HG03108 (cell line): ENCODE results near the gene ATP8A1.
"Not testable (repeated sequence)": the region's sequence is repeated elsewhere in the genome, so short reads cannot be mapped to it uniquely, and the experiment has no call there.

Source experiments
- ATAC-seq: cut with Tn5 transposase; IDR thresholded peaks from one replicate; pipeline ENCODE4 v1.9.1; 2021; ENCODE audit warnings: moderate library complexity; ENCODE audit not compliant: unreplicated experiment

ATP8A1 gene

GRCh38 chr4:42474406-42474805 lies 182.5 kb downstream of the ATP8A1 start:
- no peak for ATAC-seq

DNA sequence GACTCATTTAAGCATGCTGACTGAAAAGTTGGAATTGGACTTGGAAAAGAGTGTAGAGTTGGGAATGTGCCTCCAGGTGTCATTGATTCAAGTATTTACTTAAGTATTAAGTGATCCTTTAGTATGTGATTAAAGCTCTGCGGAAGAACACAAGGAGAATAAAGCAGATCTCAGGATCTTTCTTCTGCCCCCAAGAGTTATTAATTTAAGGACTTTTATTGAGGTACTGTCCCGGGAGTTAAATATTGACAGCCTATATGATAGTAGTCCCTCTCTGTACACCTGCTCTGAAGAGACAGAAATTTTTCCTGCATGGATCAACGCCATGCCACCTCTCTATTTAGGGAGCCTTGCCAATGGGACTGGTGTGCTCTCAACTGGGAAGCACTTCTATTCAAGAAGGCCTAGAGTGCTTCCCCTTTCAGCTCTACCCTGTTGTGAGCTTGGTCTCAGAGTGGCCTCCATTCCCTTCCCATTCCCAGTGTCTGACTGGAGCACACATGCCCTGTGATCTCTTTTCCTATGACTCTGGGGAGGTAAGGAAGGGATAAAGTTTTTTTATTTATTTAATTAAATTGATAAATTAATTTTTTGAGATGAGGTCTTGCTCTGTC lies 183.7 kb downstream of the ATP8A1 start:
- no peak for ATAC-seq

DNA sequence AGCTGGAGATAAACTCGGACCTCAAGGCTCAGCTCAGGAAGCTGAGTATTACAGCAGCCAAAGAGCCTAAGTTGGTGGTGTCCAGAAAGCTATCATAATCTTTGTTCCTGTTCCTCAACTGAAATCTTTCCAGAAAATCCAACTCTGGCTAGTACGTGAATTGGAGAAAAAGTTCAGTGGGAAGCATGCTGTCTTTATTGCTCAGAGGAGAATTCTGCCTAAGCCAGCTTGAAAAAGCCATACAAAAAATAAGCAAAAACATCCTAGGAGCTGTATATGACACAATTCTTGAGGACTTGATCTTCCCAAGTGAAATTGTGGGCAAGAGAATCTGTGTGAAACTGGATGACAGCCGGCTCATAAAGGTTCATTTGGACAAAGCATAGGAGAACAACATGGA lies 185.0 kb downstream of the ATP8A1 start:
- ATAC-seq, result no peak

DNA sequence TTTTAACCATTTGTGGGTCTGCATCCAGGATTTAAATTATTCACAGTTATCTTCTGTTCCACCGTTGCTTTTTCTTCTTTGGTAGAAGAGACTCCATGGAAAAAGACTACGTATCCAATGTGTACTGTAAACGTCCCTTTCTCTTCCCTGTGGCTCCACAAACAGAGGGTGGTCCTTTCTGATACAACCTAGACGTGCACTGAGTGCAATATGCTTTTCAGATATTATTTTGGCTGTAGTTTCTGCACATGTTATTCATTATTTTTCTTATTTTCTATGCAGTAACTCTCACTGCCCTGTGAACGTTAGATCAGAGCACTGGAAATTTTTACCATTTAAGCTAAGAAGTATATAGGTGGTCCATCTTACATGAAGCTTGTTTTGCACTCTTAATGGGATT lies 186.9 kb downstream of the ATP8A1 start:
- ATAC-seq, result no peak

GRCh38 chr4:42467777-42468176 lies 189.1 kb downstream of the ATP8A1 start:
- ATAC-seq, result not testable (repeated sequence)

- no peak for ATAC-seq
Observed at GRCh38 chr4:42466273-42466844, 190.5 kb downstream of the ATP8A1 start.

DNA sequence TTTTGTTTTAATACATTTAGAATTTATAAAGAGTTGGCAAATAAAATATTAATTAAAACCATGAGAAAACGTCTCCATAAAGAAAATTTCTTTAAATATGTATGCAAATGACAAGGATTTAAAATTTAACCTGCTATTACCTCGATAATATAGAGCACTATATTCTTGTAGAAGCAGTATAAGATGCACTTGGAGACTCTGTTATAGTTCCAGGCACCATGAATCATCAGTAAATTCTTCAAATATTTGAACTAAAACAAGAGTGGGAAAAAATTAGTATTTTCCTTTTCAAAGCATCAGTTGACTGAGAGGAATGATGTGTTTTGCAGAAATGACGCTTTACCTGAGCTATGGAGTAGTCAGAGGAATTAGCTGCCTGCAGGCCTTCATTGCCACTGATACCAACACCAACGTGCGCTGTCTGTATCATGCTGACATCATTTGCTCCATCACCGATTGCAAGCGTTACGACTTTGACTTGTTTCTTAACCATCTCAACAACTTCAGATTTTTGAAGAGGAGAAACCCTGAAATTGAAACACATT lies 192.3 kb downstream of the ATP8A1 start:
- ATAC-seq, result no peak

DNA sequence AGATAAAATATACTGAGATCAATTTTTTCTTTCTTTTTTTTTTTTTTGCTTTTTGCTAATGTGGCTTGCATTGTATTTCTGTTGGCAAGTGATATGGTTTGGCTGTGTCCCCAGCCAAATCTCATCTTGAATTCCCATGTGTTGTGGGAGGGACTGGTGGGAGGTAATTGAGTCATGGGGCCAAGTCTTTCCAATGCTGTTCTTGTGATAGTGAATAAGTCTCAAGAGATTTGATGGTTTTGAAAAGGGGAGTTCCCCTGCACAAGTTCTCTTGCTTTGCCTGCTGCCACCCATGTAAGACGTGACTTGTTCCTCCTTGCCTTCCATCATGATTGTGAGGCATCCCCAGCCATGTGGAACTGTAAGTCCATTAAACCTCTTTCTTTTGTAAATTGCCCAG lies 195.7 kb downstream of the ATP8A1 start:
- ATAC-seq, result not testable (repeated sequence)

GRCh38 chr4:42460043-42460442 lies 196.9 kb downstream of the ATP8A1 start:
- ATAC-seq, result peak; percentile 99

DNA sequence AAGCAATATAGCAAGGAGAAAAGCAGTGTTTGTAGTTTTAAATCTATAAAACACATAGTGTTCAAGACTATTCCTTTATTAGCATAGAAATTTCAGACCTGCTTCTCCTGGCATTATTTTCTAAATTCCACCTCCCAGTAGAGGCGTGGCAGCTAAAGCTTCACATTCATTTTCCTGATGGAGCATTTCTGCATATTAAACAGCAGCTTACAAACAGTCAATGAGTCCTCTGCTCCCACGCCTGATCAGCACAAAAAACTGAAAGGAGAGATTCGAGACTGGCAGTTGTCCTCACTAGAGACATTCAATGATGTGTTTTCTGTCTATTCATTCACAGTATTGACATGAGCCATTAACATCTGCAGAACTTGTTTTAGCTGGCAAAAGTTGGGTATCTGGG lies 198.2 kb downstream of the ATP8A1 start:
- ATAC-seq, result no peak

GRCh38 chr4:42454755-42455420 lies 202.0 kb downstream of the ATP8A1 start:
- no peak for ATAC-seq

GRCh38 chr4:42453612-42454011 lies 203.3 kb downstream of the ATP8A1 start:
- peak; percentile 64 for ATAC-seq

DNA sequence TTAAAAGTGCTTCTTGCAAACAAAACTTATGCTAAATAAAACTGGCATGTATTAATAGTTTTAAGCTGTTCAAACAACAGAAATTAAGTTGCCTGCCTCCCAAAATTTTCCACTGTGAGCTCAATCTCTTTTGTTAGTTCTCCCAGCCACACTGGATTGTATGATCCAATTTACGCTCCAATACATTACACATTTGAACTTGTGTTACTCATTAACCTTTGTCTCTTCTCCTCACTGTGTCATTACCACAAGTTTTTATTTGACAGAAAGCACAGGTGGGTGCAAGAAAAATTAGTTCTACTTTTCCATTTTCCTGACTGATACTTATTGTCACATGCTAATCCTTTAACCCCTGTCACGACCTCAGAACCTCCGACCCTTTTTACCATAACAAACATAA lies 204.1 kb downstream of the ATP8A1 start:
- no peak for ATAC-seq

DNA sequence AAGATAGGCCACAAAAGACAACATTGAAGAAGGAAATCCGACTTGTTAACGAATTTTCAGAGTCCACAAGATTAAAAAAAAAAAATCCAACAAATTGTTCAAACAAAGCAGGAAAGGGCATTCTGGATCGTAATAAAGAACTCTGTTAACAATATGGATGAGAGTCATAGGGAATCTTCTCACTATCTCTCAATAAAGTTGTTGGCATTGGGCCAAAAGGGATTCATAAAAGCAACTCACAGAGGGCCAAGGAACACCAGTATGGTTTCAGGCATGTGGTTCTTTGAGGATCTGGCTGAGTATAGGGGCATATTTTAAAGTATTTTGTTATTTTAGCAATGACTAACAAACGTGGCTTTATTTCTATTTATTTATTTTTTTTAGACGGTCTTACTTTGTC lies 210.1 kb downstream of the ATP8A1 start:
- no peak for ATAC-seq

DNA sequence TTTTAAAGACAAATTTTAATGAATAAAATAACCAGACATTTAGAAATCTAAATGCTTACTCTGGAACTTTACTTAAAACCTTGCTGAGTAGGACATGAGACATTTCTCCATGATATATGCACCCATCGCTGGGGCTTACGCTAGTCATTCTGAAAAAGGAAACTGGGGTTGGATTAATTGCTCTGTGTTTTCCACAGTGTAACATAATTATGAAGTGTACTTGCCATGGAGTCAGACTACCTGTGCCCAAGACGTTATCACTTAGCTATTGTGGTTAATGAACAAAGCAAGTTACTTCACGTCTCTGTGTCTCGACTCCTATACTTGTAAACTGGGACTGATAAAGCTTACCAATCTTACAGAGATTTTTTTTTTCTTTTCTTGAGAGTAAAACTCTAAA lies 211.9 kb downstream of the ATP8A1 start:
- no peak for ATAC-seq

DNA sequence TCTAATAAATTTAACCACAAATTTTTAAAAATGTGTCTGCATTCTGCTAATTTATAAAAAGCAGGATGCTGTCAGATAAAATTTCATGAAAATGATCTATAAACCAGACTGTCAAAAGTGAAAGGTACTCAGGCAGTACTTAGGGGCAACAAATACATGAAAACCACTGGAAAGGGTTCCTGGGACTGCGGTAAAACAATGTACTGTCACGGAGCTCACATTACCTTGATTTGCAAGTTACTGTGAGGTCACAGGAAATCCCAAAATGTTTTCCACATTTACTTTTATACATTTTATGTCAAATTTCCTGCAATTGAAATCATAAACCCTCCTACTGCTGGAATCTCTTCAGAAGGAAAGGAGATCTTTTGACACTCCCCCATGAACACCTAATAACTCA lies 214.3 kb downstream of the ATP8A1 start:
- ATAC-seq, result no peak

DNA sequence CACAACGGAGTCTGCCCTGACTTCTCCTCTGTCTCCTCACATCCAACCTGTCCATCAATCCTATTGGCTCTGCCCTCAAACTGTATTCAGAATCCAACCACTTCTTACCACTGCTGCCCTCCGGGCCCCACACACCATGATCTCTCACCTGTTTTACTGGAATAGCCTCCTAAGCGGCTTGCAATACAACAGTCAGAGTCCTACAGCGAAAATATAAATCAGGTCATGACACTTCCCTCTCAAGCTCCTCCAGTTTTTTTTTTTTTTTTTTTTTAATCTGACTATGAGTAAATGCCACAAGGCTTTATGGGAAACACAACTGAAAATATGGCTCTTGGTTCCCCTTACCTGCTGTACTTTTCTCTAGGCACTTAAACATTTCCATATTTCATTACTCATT lies 216.8 kb downstream of the ATP8A1 start:
- ATAC-seq, result no peak

GRCh38 chr4:42436928-42437565 lies 219.9 kb downstream of the ATP8A1 start:
- no peak for ATAC-seq

- no peak for ATAC-seq
Observed at GRCh38 chr4:42428036-42428435, 228.9 kb downstream of the ATP8A1 start.

- ATAC-seq, result no peak
Observed at GRCh38 chr4:42425146-42426065, 231.5 kb downstream of the ATP8A1 start.

GRCh38 chr4:42420140-42420539 lies 236.8 kb downstream of the ATP8A1 start:
- ATAC-seq, result no peak
